Stimulated activated naive CD8-positive, alpha-beta T cell treated with anti-CD3 and anti-CD28 coated beads, Interleukin-15, amount 100 ng/mL, for 72 hours (primary cell): ENCODE results near the gene NMNAT3.
"Not testable (repeated sequence)": the region's sequence is repeated elsewhere in the genome, so short reads cannot be mapped to it uniquely, and the experiment has no call there.

Source experiments
- ATAC-seq: fragments of 150-1000 bp; cut with Tn5 transposase; 2 replicates; pipeline ENCODE4 v1.10.0; 2021; ENCODE audit warnings: mild to moderate bottlenecking, moderate library complexity
- DNase-seq, 2 donors: peaks; one replicate each; pipeline ENCODE4 v3.0.0; 2021 to 2022
- H3K27ac Mint-ChIP-seq, 2 donors: one replicate each; pipeline ENCODE4 v1.8.0; 2022; ENCODE audit warnings: mild to moderate bottlenecking in 2 of 2, mixed read lengths in 2 of 2, moderate library complexity in 2 of 2
- H3K27me3 Mint-ChIP-seq: one replicate; pipeline ENCODE4 v1.8.0; 2022; ENCODE audit warnings: mixed read lengths
- H3K4me1 Mint-ChIP-seq: one replicate; pipeline ENCODE4 v1.8.0; 2022; ENCODE audit warnings: mild to moderate bottlenecking, mixed read lengths
- H3K4me3 Mint-ChIP-seq, 2 donors: one replicate each; pipeline ENCODE4 v1.8.0; 2022; ENCODE audit warnings: mild to moderate bottlenecking in 2 of 2, mixed read lengths in 2 of 2, moderate library complexity in 1 of 2
- H3K9me3 Mint-ChIP-seq, 2 donors: one replicate each; pipeline ENCODE4 v1.8.0; 2022; ENCODE audit warnings: mixed read lengths in 2 of 2

Gene NMNAT3

GRCh38 chr3:139586420-139587017 is 91.3 kb downstream of the NMNAT3 start:
- no peak overlapping the region for H3K4me3 Mint-ChIP-seq
- H3K4me1 Mint-ChIP-seq, result peaks cover 10% of the 10 kb centered on the region
- peaks cover 5 to 8% of the 10 kb centered on the region in 2 donors for H3K9me3 Mint-ChIP-seq
- DNase-seq, result no peak
- peak; percentile 42 for ATAC-seq
- H3K27ac Mint-ChIP-seq, result peak overlapping the region in 1 of 2 donors; percentile 88
- no peaks in the 10 kb centered on the region for H3K27me3 Mint-ChIP-seq

DNA sequence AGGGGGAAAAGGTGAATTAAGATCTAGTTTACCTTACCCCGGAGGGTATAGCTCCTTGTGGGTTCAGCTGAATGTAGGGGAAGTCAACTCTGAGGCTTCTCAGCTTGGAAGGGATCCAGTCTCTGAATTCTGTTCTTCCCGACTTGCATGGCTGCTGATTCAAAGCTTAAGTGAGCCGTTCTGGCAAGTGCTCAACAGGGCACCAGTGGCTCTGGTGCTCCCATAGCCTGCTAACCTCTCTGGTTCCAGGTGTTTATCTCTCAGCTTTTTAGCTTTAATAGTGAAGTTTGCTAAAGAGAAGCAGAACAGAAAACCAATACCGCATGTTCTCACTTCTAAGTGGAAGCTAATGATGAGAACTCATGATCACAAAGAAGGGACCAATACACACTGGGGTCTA is 92.0 kb downstream of the NMNAT3 start:
- DNase-seq, result no peak
- H3K27me3 Mint-ChIP-seq, result no peaks in the 10 kb centered on the region
- H3K4me3 Mint-ChIP-seq, result no peak overlapping the region
- H3K27ac Mint-ChIP-seq, result no peak overlapping the region
- ATAC-seq, result no peak
- peaks cover 10% of the 10 kb centered on the region for H3K4me1 Mint-ChIP-seq
- peaks cover 5 to 8% of the 10 kb centered on the region in 2 donors for H3K9me3 Mint-ChIP-seq

GRCh38 chr3:139583651-139584050 is 94.1 kb downstream of the NMNAT3 start:
- ATAC-seq, H3K4me3 Mint-ChIP-seq, H3K9me3 Mint-ChIP-seq, H3K27ac Mint-ChIP-seq, DNase-seq, H3K27me3 Mint-ChIP-seq: not testable (repeated sequence)
- peaks cover 10% of the 10 kb centered on the region for H3K4me1 Mint-ChIP-seq

DNA sequence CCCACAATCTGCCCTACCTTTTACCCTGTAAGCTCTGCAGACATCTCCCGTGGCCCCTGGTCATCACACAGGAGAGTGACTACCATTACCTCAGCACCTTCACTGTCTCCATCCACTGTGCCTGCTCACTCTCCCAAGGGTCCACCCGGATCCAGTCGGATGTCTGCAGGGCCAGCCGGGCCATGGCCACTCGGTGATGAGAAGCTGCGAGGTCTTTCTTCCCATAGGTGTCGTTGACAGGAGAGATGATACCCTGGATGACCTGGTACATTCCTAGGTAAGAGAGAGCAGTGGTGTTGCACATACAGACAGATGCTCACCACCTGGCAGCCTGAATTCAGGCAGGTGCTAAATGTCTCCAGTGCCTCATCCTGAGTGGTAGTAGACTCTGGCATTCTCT is 99.0 kb downstream of the NMNAT3 start:
- no peak overlapping the region for H3K4me3 Mint-ChIP-seq
- no peak for ATAC-seq
- H3K27ac Mint-ChIP-seq, result no peak overlapping the region
- H3K9me3 Mint-ChIP-seq, result no peaks in the 10 kb centered on the region
- DNase-seq, result no peak
- H3K4me1 Mint-ChIP-seq, result no peaks in the 10 kb centered on the region
- no peaks in the 10 kb centered on the region for H3K27me3 Mint-ChIP-seq

DNA sequence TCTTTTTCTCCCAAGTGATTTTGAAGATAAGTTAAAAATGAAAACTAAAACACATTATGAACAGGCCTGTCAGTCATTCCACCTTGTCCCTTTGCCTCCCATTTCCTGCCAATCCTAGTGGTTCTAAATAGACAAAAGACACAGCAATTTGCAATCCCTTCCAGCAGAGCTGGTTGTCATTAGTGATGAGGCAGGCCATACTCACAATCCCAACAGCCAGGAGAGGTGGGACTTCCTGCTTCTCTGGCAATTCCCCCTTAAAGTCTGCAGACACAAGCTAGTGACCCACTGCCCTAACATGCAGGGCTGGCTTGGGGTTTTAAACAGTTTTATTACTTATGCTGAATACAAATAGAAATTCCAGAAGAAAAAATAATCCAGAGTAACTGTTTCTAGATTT is 99.9 kb downstream of the NMNAT3 start:
- no peaks in the 10 kb centered on the region for H3K9me3 Mint-ChIP-seq
- DNase-seq, result no peak
- no peaks in the 10 kb centered on the region for H3K4me1 Mint-ChIP-seq
- no peaks in the 10 kb centered on the region for H3K27me3 Mint-ChIP-seq
- no peak for ATAC-seq
- H3K4me3 Mint-ChIP-seq, result no peak overlapping the region
- H3K27ac Mint-ChIP-seq, result no peak overlapping the region

GRCh38 chr3:139577346-139577745 is 100.4 kb downstream of the NMNAT3 start:
- DNase-seq, result no peak
- H3K9me3 Mint-ChIP-seq, result no peaks in the 10 kb centered on the region
- ATAC-seq, result no peak

DNA sequence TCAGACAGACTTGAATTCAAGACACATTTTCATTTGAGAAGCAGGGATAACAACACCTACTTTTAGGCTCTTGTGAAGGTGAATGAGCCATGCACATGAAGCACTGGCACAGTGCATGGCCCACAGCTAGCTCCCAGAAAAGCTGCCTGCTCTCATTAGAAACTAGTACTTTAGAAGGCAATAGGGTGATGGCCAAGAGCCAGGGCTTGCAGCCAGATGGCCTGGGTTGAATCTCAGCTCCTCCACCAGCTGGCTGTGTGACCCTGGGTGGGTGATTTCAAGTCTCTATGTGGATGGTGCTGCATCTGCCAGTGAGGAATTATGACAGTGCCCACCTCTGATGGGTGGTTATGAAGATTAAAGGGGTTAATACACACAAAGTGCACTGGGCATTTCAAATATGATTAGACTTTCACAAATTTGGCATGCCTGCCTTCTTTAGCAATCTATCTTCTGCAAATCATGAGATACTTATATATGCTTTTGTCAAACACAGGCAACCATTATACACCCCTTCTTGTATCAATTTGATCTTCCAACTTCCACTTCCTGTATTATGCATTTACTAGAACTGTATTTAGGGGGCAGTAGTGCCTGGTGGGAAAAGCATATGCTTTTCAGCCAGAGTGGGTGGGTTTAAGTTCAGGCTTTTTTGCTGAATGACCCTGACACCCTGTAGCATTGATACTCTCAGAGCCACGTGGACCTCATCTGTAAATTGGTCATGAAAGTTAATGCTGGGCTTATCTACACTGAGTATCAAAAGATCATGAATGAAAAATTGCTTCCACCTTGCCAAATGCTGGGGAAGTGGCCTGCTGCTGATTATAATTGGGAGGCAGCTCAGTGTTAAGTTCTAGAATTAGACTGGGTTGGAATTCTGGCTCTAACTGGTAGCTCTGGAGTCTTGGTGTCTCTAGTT is 103.5 kb downstream of the NMNAT3 start:
- H3K27me3 Mint-ChIP-seq, result no peaks in the 10 kb centered on the region
- H3K27ac Mint-ChIP-seq, result no peak overlapping the region
- H3K4me1 Mint-ChIP-seq, result no peaks in the 10 kb centered on the region
- H3K4me3 Mint-ChIP-seq, result no peak overlapping the region
- ATAC-seq (no peak), DNase-seq (no peak)
- H3K9me3 Mint-ChIP-seq, result peaks cover 6 to 22% of the 10 kb centered on the region in 2 donors

More at GRCh38 chr3:139577346-139577745, 100.4 kb downstream of the NMNAT3 start:
- Mint-ChIP-seq H3K27me3 (no peaks in the 10 kb centered on the region), H3K27ac (no peak overlapping the region), H3K4me1 (no peaks in the 10 kb centered on the region), H3K4me3 (no peak overlapping the region)

DNA sequence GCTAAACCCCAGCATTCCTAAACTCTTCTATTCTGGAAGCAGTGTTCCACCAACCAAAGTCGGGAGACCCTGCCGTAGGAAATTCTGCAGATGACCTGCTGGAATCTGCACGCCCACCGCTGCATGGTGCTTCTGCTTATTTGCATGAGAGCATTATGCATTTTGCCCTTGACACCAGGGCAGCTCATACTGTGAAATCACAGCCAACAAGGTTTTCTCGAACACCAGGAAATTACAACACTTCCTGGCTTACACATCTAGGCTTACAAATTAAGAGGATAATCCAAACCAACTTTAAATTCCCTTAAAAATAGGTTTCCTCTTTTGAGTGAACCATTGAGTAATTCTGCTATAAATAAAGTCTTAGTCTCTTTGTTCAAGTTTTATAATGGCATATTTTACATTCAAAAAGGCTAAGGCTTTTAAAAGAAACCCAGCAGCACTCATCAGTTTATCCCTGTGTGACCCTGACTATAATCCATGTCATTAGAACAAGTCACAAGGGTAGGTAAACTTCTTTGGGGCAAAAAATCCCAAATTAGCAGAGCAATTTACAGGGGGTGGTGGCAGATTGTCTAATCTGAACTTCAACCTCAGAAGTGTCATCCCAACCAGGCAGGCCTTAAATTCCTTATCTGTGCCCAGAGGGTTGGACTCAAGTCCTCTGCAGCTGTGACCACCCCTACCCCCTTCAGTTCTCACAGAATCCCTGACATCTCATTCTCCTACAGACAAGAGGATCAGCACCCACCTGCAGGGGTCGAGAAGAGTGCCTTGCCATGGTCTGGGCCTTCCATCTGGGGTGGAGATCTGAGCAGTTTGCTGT is 104.7 kb downstream of the NMNAT3 start:
- DNase-seq (no peak), ATAC-seq (no peak)
- H3K4me1 Mint-ChIP-seq, result no peaks in the 10 kb centered on the region
- H3K9me3 Mint-ChIP-seq, result peaks cover 6 to 28% of the 10 kb centered on the region in 2 donors
- no peak overlapping the region for H3K27ac Mint-ChIP-seq
- no peak overlapping the region for H3K4me3 Mint-ChIP-seq
- no peaks in the 10 kb centered on the region for H3K27me3 Mint-ChIP-seq

- Mint-ChIP-seq H3K27me3 (no peaks in the 10 kb centered on the region), H3K4me1 (no peaks in the 10 kb centered on the region), H3K9me3 (peaks cover 6 to 29% of the 10 kb centered on the region in 2 donors), H3K4me3 (no peak overlapping the region), H3K27ac (peak overlapping the region in 1 of 2 donors; percentile 59)
- no peak for ATAC-seq
- DNase-seq, result no peak
Observed at GRCh38 chr3:139571711-139572110, 106.1 kb downstream of the NMNAT3 start.

GRCh38 chr3:139564294-139564861 is 113.4 kb downstream of the NMNAT3 start:
- no peak for ATAC-seq
- Mint-ChIP-seq H3K27me3 (no peaks in the 10 kb centered on the region), H3K4me1 (no peaks in the 10 kb centered on the region), H3K27ac (no peak overlapping the region), H3K9me3 (peaks cover 0 to 7% of the 10 kb centered on the region in 2 donors), H3K4me3 (no peak overlapping the region)
- no peak for DNase-seq

DNA sequence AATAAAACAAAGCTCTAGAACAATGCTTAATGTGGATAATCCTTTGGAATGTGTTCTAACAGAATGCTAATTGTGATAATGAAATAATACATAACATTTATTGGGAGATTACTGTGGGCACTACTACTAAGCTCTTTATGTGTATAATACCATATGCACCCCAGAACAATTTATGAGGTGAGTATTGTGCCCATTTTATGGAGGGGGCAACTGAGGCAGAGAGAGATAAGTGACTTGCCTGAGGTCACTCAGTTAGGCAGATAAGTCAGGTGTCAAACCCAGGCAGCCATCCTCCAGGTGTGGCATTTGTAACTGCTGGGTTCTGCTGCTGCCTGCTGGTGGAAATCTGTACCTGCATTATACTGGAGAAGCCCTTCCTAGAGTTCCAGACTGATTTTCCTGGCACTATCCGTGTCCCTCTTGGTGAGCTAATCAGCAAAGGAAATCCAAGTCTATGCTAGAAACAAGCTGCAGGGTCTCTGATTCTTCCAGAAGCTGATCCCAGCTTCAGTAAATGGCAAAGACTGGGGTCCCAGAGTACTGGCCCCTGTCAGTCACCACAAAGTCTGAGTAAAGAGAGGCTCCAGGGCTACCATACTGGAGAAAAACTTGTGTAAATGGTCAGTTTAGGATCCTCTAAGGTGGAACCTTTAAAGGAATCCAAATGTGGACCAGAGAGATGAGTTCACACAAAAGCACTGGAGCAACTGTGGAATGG is 115.7 kb downstream of the NMNAT3 start:
- no peak overlapping the region for H3K4me3 Mint-ChIP-seq
- no peaks in the 10 kb centered on the region for H3K4me1 Mint-ChIP-seq
- no peak overlapping the region for H3K27ac Mint-ChIP-seq
- no peak for ATAC-seq
- no peaks in the 10 kb centered on the region for H3K9me3 Mint-ChIP-seq
- no peak for DNase-seq
- no peaks in the 10 kb centered on the region for H3K27me3 Mint-ChIP-seq

DNA sequence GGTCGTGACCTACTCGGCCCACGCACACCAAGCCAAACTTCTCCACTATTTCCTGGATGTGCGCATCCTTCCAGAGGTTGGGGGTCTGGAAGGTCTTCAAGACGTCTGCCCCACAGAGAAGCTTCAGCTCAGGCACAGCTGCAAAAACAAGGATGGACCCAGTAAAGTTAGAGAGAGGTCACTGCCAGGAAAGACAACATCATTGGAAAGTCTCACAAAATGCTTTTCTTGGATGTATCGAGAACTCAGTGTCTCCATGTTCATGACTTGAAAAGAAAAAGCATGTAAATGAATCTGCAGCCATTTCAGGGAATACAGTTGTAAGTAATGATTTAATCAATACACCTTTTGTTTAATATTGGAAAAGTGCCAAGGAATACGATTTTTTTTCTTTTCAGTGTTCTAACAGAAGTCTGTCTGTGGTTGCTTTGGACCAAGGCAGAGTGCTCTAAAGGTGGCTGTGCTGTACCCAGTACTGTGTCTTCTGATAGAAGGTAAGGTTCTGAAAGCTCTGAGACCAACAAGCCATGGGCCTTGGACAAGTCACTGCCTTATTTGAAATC is 116.4 kb downstream of the NMNAT3 start:
- Mint-ChIP-seq H3K9me3 (no peaks in the 10 kb centered on the region), H3K27ac (no peak overlapping the region), H3K4me3 (no peak overlapping the region), H3K4me1 (no peaks in the 10 kb centered on the region), H3K27me3 (no peaks in the 10 kb centered on the region)
- no peak for ATAC-seq
- DNase-seq, result no peak

DNA sequence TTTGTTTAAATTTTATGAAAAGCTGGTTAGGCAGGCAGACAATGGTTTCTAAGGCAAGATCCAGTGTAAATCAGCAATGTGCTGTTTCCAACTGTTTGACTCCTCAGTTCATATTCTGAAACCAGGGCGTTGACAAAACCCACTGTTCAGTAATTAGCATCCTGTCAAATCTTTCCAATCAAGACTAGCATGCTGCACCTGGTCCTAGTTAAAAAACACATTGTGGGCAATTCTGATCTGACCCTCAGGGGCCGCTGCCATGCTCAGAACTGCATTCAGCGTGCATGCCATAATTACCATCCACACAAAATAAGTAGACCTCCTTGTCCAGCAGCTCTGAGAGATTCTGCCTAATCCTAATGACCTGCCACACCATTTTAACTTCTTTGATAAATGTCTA is 117.4 kb downstream of the NMNAT3 start:
- no peak overlapping the region for H3K27ac Mint-ChIP-seq
- no peaks in the 10 kb centered on the region for H3K9me3 Mint-ChIP-seq
- no peaks in the 10 kb centered on the region for H3K4me1 Mint-ChIP-seq
- no peaks in the 10 kb centered on the region for H3K27me3 Mint-ChIP-seq
- no peak overlapping the region for H3K4me3 Mint-ChIP-seq
- no peak for DNase-seq
- ATAC-seq, result no peak

GRCh38 chr3:139559541-139559940 is 118.2 kb downstream of the NMNAT3 start:
- ATAC-seq (no peak), DNase-seq (no peak)
- Mint-ChIP-seq H3K9me3 (no peaks in the 10 kb centered on the region), H3K27me3 (no peaks in the 10 kb centered on the region), H3K27ac (peak overlapping the region in 1 of 2 donors; percentile 50), H3K4me1 (no peaks in the 10 kb centered on the region), H3K4me3 (no peak overlapping the region)
